NCI-H1436 treated with DMSO at 0.1 percent for 48 hours (cell line): ENCODE data around the gene HYAL4.

Source experiments
- DNase-seq: peaks from one replicate; lab custom pipeline; 2025; lab: John Stamatoyannopoulos, UW

Gene HYAL4

GRCh38 chr7:123905714-123906113, 60.7 kb downstream of the HYAL4 start:
- no peak for DNase-seq

- DNase-seq: no peak
Measured at GRCh38 chr7:123916240-123916724, 71.3 kb downstream of the HYAL4 start.

DNA sequence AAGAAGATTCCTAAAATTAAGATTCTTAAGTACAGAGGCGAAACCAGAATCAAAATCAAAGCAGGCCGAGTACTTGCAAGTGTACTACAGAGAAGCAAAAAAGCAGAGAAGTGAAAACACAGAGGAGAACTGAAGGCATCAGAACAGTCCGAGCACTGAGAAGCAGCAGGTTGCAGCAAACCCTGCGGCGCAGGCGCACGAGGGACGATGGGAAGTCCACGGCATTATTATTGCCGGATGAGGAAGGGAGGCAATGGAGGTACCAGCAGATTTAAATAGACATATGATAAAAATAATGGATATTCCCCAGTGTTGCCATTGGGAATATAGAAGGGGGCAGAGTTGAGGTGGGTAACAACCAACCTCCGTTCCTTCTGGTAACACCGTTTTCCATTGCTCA, 72.9 kb downstream of the HYAL4 start:
- no peak for DNase-seq

GRCh38 chr7:123918309-123918708, 73.3 kb downstream of the HYAL4 start:
- no peak for DNase-seq

DNA sequence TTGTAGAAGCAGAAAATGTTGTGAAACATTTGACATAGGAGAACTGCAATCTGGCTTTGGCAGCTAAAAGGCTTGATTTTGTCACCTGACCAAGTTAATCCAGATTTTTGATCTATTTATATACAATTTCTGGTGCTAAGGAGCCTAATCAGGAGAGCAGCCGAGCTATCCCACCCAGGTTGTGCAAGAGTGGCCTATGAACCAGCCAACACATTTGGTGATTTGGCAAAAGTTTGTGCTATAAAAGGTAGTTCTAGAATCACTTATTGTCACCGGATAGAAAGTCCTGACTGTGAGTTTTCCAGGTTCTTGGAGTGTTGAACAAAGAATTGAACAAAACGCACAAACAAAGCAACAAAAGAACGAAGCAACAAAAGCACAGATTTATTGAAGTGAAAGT, 78.6 kb downstream of the HYAL4 start:
- no peak for DNase-seq

GRCh38 chr7:123924941-123925340, 80.0 kb downstream of the HYAL4 start, which contains the start of gene SPAM1:
TSS of gene SPAM1 (plus strand) at chr7:123925241. CDS start at chr7:123953571, 28,330 bp downstream.
- no peak for DNase-seq
